SIG-M5 treated with dmso at 0.1 percent for 504 hours (cell line): ENCODE data around the gene CARMIL3.
"Not testable (repeated sequence)": the region's sequence is repeated elsewhere in the genome, so short reads cannot be mapped to it uniquely, and the experiment has no call there.

Source experiments
- DNase-seq: peaks from one replicate; lab custom pipeline; 2025; ENCODE audit not compliant: unreplicated experiment; lab: John Stamatoyannopoulos, UW

Gene CARMIL3

DNA sequence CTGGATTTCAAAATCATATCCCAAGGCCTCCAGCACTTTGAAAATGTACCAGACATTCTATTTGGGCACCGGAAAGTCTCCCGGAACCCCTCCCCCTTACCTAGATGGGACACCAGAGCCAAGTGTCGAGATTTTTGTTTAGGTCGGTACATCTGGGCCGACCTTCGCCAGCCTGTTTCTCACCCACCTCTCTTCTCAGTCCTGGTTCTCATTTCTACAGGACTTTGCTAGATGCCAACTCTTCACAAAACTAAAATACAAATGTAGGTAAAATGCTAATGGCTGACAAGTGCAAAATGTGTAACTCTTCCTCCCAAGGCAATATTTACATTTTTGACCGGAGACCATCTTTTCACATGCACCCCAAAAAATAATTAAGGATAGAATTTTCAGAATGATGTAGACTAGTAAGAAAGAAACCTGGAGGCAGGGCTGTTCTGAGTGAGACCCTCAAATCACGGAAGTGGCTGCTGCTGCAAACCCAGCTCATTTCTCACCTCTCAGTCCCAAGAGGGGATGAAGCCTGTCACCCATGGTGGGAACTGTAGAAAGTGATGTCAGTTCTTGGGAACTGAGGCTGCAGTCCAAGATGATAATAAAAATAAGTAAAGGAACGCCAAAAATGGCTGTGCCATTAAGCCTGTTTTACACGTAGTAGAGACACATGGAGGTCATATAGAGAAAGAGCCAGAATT lies 14.7 kb upstream of the CARMIL3 start:
- DNase-seq = not testable (repeated sequence)

DNA sequence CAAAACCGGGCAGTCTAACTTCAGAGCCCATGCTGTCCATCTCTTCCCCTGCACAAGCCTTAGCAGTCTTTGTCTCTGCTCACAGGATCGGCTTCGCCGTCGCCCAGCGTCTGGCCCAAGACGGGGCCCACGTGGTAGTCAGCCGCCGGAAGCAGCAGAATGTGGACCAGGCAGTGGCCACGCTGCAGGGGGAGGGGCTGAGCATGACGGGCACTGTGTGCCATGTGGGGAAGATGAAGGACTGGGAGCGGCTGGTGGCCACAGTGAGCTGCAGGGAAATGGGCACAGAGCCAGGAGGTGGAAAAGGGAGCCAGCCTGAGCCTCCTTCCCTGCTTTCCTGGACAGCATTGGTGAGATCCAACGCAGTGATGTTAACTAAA lies 14.2 kb upstream of the CARMIL3 start:
- DNase-seq = no peak

- no peak for DNase-seq
These were observed 13.1 kb upstream of the CARMIL3 start for GRCh38 chr14:24038686-24039085.

- no peak for DNase-seq
These were observed 11.1 kb upstream of the CARMIL3 start for GRCh38 chr14:24040692-24041091.

- no peak for DNase-seq
These were observed 9.1 kb upstream of the CARMIL3 start for GRCh38 chr14:24042746-24043145.

- peak; percentile 31 for DNase-seq
These were observed 2.8 kb upstream of the CARMIL3 start for GRCh38 chr14:24049002-24049401.

DNA sequence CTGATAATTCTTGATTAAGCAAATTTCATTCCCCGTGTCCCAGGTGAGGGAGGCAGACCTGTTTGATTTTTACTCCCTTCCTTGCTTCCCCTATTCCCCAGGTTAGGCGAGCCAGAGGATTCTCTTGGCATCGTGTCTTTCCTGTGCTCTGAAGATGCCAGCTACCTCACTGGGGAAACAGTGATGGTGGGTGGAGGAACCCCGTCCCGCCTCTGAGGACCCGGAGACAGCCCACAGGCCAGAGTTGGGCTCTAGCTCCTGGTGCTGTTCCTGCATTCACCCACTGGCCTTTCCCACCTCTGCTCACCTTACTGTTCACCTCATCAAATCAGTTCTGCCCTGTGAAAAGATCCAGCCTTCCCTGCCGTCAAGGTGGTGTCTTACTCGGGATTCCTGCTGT lies 1.1 kb upstream of the CARMIL3 start:
- DNase-seq = not testable (repeated sequence)

DNA sequence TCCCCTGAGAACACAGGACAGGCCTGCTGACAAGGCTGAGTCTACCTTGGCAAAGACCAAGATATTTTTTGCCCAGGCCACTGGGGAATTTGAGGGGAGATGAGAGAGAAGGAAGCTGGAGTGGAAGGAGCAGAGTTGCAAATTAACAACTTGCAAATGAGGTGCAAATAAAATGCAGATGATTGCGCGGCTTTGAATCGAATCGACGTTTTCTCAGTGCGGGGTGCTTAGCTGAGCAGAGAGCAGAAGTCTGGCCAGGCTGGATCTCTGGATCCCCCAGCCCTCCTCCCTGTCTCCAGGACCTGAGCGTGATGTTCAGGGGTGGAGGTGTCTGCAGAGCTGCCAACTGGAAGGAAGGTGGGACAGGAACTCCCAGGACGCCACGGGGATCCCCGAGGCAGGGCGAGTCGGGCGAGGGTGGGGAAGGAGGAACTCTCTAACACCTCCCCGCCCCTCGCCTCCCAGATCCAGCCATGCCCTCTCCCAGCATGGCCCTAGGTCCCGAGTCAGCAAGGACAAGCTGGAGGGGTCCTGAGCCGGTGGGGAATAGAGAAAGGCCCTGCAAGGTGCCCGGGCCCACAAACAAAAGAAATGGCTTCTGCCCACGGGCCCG lies 527 bp upstream of the CARMIL3 start:
- DNase-seq = no peak

DNA sequence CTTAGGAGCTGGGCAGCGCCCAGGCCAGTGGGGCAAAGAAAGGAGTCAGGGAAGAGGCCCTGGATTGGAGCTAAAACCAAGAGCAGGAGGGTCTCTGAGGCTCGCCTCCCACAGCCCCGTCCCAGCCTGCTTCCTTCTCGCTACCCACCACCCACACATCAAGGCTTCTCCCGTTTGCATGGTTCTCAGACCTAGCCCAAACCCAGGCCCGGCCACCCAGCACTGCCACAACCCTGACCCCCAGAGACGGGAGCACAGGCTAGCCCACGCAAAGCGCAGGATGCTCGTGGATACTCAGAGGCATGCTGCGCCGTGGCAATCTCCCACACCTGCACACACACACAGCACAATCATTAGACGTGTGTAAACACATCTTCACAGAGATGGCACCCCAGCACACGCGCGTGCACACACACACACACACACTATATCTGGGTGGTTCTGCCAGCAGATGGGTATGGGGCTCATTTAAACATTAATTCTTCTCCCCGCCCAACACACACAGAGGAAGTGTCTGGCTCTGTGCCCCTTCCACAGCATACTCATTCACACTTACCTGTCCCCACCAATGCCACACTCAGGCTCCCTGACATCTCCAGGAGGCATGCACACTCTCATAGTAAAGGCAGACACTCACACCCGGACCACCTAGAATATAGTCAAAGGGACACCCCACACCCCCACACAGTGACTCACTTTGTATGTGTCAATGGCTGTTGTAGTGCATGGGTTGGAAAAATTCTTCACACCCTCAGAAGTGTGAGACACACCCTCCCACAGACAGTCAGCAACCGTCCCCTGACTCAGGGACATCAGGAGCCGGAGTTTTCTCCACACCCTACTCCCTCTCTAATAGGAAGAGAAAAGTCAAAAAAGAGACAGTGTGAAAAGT lies 1.1 kb downstream of the CARMIL3 start:
- no peak for DNase-seq

- DNase-seq = no peak
These were observed 1.9 kb downstream of the CARMIL3 start for GRCh38 chr14:24053548-24054323.

- DNase-seq = no peak
These were observed 2.5 kb downstream of the CARMIL3 start for GRCh38 chr14:24054324-24054641.

GRCh38 chr14:24054646-24055045 lies 2.8 kb downstream of the CARMIL3 start:
- DNase-seq = no peak

- DNase-seq = no peak
These were observed 4.4 kb downstream of the CARMIL3 start for GRCh38 chr14:24055971-24056799.

DNA sequence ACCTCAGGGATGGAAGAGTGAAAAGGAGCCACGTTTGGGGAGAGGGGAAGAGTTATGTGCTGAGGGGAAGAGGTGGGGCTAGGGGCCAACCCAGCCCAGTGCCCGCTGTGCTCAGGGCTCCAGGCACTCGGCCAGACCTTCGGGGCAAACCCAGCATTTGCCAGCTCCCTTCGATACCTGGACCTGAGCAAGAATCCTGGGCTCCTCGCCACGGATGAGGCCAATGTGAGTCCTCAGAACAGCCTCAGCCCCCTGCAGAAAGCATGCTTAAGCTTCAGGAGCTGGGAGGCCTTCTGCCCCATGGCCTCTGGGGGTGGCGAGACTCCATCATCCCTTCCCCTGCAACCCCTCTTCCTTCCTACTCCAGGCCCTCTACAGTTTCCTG lies 5.0 kb downstream of the CARMIL3 start:
- no peak for DNase-seq

DNA sequence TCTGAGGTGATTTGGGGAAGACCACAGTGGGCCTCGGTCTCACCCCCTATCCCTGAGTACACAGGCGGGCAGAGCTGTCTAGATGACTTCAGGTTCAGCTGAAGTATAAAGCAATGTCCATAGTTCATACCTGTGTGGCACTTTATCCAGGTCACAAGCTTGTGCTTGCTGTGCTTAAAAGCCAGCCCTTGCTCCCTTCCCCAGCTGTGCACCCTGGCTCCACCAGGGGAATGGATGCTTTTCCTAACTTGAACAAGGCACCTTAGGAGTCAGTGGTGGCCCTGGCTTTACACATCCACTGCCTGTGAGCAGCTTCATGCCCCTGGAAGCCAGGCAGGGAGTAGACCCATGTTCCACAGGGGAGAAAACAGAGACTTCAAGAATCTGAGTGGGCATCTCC lies 5.5 kb downstream of the CARMIL3 start:
- no peak for DNase-seq

GRCh38 chr14:24057867-24058259 lies 6.1 kb downstream of the CARMIL3 start:
- no peak for DNase-seq

- peak; percentile 63 for DNase-seq
These were observed 6.6 kb downstream of the CARMIL3 start for GRCh38 chr14:24058260-24058950.

GRCh38 chr14:24058951-24059475 lies 7.2 kb downstream of the CARMIL3 start:
- no peak for DNase-seq

DNA sequence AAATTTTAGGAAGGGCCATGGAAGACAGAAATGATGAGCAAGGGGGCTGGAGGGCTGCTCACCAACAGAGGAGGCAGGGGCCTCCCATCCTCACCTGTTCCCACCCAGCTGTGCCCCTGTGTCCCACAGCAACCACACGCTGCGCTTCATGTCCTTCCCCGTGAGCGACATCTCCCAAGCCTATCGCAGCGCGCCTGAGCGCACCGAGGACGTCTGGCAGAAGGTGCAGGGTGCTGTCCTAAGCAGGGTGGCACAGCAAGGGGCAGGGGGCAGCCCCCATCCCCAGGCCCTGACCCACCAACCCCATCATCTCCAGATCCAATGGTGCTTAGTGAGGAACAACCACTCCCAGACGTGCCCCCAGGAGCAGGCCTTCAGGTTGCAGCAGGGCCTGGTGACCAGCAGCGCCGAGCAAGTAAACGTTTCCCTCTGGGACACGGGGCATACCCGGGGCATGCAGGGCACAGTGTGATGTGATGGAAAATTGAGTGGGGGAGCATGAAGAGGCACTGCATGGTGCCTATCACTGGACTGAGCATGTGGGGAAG lies 8.1 kb downstream of the CARMIL3 start:
- no peak for DNase-seq
